Posterior vena cava (tissue), 2 donors: ENCODE data around the gene PDGFA. TPM values are rescaled to one million over a fixed set of nuclear protein-coding genes. Genes with fewer than 3 reads are reported as not detected.

Experiments
- total RNA-seq, 2 donors: library from RNA; stranded (reverse); fragmentation: NEBNext Ultra II Directional; extraction: Animal tissue kit (Norgen Biotek cat#: 25700); gene quantifications; one replicate each; pipeline ENCODE4 v1.2.1, GENCODE V29; 2021
- donor health status: DM: yes; HTN: yes; CAD: no.
- donor health status: DM: yes; HTN: yes; CAD: no.

Gene PDGFA
- total RNA-seq, 2 donors from 2014 or later: 54.1 to 63.1 TPM

Other genes starting within 250 kb of the PDGFA start
- not detected for gene FOXL3, start 229.7 kb downstream of the PDGFA start, total RNA-seq
- gene DNAAF5, start 206.9 kb upstream of the PDGFA start, total RNA-seq: 10 to 100 TPM; 12.6 to 16.9 TPM
- gene PRKAR1B, start 207.4 kb upstream of the PDGFA start, total RNA-seq: 10 to 100 TPM; 10.1 TPM